T-helper 1 cell treated with Interleukin-12 subunit alpha and Interleukin-12 subunit beta and Interleukin-4 antibody, amounts not matched to agents 30 ng/mL and 1 ng/mL, for 36 hours (primary cell): Measurements from ENCODE around the gene ABCB6. TPM values are rescaled to one million over a fixed set of nuclear protein-coding genes. Genes with fewer than 3 reads are reported as not detected.

ENCODE experiments used
- intact Hi-C: fragments of 100-400 bp; cut with micrococcal nuclease; formaldehyde crosslinking; loops from one replicate; pipeline ENCODE4 v1.15.1; 2024
- total RNA-seq: library from RNA; stranded (reverse); gene quantifications from 2 replicates; pipeline ENCODE4 v1.2.3, GENCODE V29; 2022

The ABCB6 gene
- total RNA-seq, 1 donor from 2014 or later = 22.7 TPM

DNA sequence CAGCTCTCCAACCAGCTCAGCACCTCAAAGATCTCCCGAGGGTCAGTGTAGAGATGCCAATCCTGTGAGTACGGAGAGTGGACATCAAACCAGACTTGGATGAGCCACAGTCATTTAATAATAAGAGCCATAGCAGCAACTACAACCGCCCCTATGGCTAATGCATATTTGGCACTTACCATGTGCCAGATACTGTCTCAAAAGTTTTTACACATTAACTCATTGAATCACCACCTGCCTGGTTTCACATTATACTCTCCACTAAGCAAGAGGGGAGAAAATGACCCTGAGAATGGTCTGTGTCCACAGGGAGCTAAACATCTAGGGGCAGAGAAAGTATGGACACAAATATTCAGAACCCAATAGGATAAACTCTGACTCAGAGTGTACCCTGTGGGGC lies 44.6 kb downstream of the ABCB6 start:
- intact Hi-C loops = no loop called here

DNA sequence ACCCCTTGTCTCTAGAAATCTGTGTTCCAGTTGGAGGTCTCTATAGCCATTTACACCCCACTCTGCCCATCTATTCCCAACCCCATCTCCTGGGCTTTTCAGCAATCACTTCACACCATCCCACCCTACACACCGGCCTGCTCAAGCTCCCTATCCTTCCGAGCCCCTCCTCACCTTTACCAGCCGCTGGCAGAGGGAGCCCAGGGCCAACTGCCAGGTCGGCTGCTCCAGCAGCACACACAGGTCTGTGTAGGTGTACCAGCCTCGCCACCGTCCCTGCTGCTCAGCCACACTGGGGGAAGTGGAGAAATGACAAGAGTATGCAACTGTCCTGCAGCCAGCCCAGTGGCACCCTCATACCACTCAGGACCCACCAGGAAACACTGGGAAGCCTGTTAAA lies 45.6 kb downstream of the ABCB6 start:
- intact Hi-C loops = no loop called here

DNA sequence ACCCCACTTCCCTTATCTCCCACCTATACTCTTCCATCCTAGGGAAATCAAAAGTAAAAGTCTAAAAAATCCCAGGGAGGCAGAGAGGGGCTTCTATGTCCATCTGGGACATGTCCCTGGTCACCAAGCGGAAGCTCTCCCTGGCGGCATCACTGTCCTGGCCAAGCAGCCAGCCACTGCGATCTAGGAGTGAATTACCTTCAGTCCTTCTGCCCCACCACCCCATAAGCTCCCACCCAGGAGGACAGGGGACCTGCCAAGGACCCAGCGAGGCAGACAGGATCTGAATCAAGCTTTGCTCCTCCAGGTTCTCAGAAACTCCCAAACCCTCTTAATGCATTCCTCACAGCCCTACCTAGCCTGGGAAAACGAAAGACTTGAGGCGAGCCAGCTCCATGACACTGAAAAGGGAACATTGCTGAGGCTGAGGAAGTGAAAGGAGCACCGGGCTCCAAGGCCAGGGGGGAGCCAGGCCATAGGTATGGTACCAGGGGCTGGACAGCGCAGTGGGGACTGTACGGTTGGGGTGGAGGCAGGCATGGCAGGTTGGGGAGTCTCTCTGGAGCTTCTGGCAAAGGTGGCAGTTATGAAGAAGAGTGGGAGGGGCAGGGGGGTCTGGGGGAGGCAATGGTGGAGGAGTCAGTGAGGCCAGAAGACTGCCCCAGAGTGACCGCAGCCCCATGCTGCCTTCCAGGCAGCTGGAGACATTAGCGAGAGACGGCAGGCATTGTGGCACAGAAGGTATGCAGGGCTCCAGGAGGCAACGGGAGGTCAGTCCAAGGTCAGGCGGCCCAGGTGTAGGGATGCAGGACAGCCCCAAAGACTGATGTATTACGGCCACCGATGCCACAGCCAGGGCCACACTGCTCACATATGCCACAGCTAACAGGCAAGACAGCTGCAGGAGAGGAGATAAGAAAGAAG lies 46.3 kb downstream of the ABCB6 start:
- intact Hi-C loops = no loop called here

DNA sequence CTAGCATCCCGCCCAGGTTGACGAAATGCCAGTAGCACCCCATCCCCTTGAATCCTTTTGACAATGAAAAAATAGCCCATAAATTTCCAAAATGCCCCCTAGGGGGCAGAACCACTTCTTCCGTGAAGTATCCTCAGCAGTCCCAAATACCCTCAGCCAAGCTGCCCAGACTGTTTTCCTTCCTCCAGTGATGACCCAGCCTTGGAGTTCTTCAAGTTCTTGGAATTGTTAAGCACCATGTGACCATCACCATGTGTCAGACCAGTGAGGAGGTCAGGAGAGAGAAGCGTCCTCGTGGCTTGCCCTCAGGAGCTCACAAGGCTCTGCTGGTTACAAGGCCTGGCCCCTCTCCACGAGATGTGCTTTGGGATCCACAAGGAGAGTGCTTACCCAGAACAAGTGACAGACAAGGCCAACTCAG lies 47.5 kb downstream of the ABCB6 start:
- intact Hi-C loops = loop anchor here (1.0 kb wide), 3 partner anchors 11 to 127 kb away; partner anchors contain the start of gene NHEJ1

DNA sequence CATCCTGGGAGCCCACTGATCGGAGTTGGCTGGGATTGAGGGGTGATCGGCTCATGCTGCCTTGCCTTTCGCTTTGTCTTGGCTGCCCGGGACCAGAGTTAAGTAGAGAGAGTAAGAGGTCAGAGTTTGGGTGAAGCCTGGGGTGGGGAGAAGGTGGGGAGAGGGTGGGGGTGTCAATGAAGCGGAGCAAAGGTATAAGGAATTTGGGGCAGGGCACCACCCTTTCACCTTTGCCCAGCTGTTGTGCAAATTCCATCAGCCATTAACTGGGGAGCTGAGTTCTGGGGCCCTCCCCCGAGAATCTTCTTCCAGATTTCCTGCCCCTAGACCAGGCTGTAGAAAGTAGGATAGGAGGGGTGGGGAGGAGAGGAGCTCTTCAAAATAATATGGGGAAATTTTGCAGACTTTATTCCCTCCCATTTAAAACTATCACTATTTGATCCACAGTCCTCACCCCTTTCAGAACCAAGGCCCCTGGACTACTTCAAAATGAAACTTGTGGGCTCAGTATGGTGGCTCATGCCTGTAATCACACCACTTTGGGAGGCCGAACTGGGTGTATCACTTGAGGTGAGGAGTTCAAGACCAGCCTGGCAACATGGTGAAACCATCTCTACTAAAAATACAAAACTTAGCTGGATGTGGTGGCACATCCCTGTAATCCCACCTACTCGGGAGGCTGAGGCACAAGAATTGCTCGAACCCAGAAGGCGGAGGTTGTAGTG lies 48.7 kb downstream of the ABCB6 start, which contains the start of gene SLC23A3:
Gene SLC23A3, minus strand, starts transcription at position 100 of the 725 bp plus-strand sequence. Its CDS starts 45 bp downstream, at position 55.
- intact Hi-C loops = no loop called here

DNA sequence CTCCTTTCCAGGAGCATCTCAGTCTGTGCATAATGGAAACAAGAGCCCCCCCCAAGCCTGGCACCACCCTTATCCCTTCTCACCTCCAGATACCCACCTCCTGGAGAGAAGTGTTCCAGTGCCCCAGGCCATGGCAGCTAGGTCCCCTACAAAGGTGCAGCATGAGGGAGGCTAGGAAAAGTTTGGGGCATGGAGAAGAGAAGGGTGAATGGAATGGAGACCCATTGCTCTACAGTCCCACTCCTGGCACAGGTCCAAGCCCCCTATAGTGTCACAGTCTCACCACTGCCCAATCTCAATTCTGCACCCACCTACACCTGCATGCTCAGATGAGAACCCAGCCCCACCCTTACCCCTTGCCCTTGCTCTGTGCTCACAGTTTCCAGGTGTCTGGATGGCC lies 49.8 kb downstream of the ABCB6 start:
- intact Hi-C loops = no loop called here

GRCh38 chr2:219168526-219168925 lies 50.2 kb downstream of the ABCB6 start:
- intact Hi-C loops = no loop called here

GRCh38 chr2:219167997-219168396 lies 50.8 kb downstream of the ABCB6 start:
- intact Hi-C loops = no loop called here

- intact Hi-C loops = no loop called here
Observed at GRCh38 chr2:219165058-219165911, 53.5 kb downstream of the ABCB6 start.

DNA sequence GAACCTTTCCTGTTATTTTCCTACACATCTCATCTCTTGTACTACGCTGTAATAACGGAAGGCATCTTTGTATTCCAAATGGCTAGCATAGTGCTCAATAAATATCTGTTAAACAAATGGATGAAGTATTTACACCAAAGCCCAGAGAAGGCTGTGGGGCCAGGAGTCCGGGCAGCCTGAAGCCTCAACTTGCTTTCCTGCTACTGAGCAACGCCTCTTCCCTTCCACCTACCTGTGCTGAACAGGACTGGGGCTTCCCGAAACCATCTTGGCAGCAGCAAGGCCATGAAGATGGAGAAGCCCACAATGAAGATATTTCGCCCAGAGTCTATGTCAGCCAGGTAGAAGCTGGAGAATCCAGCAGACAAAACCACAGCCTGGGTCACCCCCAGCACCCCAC lies 55.6 kb downstream of the ABCB6 start:
- intact Hi-C loops = loop anchor here (5.0 kb wide), 5 partner anchors 379 to 946 kb away; partner anchors contain the start of genes ARPC2, CHPF, CTDSP1 and TMEM198

DNA sequence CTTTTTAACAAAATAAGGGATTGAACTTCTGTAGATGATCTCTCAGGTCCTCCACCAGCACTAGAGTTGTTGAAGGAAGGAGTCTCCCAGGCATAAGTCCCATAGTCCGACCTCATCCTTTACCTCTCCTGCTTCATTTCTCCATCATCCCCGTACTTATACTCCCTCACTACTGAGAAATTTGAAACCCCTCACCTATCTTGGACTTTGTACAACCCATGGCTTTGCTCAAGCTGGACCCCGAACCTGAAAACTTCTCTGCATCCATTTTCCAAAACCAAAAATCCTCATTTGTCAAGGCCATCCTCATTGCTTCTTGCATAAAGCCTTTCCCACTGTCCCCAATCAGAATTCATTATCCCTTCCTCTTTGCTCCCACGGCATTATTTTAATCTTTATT lies 57.7 kb downstream of the ABCB6 start:
- intact Hi-C loops = loop anchor here (2.0 to 5.0 kb wide), 6 partner anchors 58 to 944 kb away; partner anchors contain the start of genes ABCB6, ARPC2, CHPF and CTDSP1

DNA sequence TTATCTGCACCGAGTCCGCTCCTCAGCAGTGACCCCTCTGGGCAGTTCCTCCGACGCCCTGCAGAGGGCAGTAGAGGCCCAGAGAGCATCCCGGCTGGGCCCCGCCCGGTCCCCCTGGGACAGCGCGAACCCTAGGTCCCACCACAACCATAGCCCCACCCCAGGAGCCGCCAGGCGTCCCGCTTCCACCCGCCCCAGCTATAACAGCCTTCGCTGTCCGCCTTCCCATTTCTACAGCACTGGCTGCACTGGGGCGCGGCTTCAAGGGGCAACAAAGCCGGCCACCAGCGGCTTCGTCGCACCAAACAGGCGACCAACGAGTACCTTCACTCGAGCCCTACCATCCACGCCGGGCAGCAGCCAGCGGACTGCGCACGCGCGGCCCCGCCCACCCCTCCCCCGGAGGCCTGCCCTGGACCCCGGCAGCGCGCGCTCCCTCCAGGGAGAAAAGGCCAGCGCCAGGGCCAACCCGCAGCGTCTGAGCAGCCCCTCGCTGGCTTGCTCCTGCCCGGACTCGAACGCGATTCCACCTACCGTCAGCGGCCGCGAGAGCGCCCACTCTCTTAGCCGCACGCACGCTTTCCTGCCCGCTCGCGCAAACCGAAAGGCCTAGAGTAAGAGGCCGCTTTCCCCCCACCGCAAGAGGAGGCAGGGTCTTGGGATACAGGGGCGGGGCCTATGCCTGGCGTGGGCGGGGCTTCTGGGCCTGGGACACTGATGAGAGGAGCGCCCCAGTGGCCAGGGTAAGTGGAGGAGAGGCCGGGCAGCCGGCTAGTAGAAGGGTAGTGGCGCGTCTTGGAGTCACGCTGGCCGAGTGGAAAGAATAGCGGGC lies 58.4 kb downstream of the ABCB6 start, which contains the start of gene NHEJ1:
Gene NHEJ1, minus strand, starts transcription at position 630 of the 832 bp plus-strand sequence. CDS start 2,453 bp downstream, outside the sequence.
- intact Hi-C loops = loop anchor here (1.0 to 5.0 kb wide), 21 partner anchors 11 to 943 kb away; partner anchors contain the start of genes ABCB6, ANKZF1, ARPC2 and ATG9A

Other genes with a start within 250 kb of the ABCB6 start
- gene FEV, start 233.8 kb downstream of the ABCB6 start, total RNA-seq = not detected in 2 replicates
- not detected in 2 replicates for gene CRYBA2, start 225.5 kb downstream of the ABCB6 start, total RNA-seq
- not detected in 2 replicates for gene CFAP65, start 177.4 kb downstream of the ABCB6 start, total RNA-seq
- gene IHH, start 158.0 kb downstream of the ABCB6 start, total RNA-seq = 0.17 TPM in 1 of 2 replicates, not detected in the other
- gene NHEJ1, start 58.1 kb downstream of the ABCB6 start, total RNA-seq = 17.1 and 20.4 TPM in 2 replicates
- gene SLC23A3, start 48.9 kb downstream of the ABCB6 start, total RNA-seq = 1.8 and 2.5 TPM in 2 replicates
- gene CNPPD1, start 42.0 kb downstream of the ABCB6 start, total RNA-seq = 82.8 and 84.3 TPM in 2 replicates
- 84.1 and 94.7 TPM in 2 replicates for gene RETREG2, start 40.7 kb downstream of the ABCB6 start, total RNA-seq
- gene ZFAND2B, start 12.2 kb downstream of the ABCB6 start, total RNA-seq = 44.2 and 56.1 TPM in 2 replicates
- 52.7 and 63.0 TPM in 2 replicates for gene ATG9A, start 10.7 kb upstream of the ABCB6 start, total RNA-seq
- gene ANKZF1, start 10.8 kb upstream of the ABCB6 start, total RNA-seq = 91.4 and 91.9 TPM in 2 replicates
- 5.3 and 5.4 TPM in 2 replicates for gene GLB1L, start 26.5 kb upstream of the ABCB6 start, total RNA-seq
- gene STK16, start 26.5 kb upstream of the ABCB6 start, total RNA-seq = 32.3 and 34.2 TPM in 2 replicates
- gene TUBA4B, start 34.3 kb upstream of the ABCB6 start, total RNA-seq = 0.17 TPM in 1 of 2 replicates, not detected in the other
- gene TUBA4A, start 35.0 kb upstream of the ABCB6 start, total RNA-seq = 290 and 312 TPM in 2 replicates
- gene DNAJB2, start 60.4 kb upstream of the ABCB6 start, total RNA-seq = 46.7 and 53.0 TPM in 2 replicates
- gene PTPRN, start 90.4 kb upstream of the ABCB6 start, total RNA-seq = not detected in 2 replicates
- not detected in 2 replicates for gene RESP18, start 113.8 kb upstream of the ABCB6 start, total RNA-seq
- gene DNPEP, start 169.0 kb upstream of the ABCB6 start, total RNA-seq = 78.3 and 81.0 TPM in 2 replicates
- gene DES, start 199.4 kb upstream of the ABCB6 start, total RNA-seq = not detected in 2 replicates
- 0.05 and 0.39 TPM in 2 replicates for gene SPEG, start 215.9 kb upstream of the ABCB6 start, total RNA-seq